A673 (cell line): Measurements from ENCODE around the gene NBEAL1. TPM values are rescaled to one million over a fixed set of nuclear protein-coding genes. Genes with fewer than 3 reads are reported as not detected.
"Not testable (repeated sequence)": the region's sequence is repeated elsewhere in the genome, so short reads cannot be mapped to it uniquely, and the experiment has no call there.

Source experiments
- BruUV-seq: library from RNA; stranded (reverse); fragments of 400-500 nt; replicated peaks from 2 replicates; lab custom pipeline; 2021; lab: Mats Ljungman, UMichigan
- CTCF ChIA-PET: fragments of 300-600 bp; sonication (Branson Sonifier 250); formaldehyde crosslinking; loops from one replicate; lab custom pipeline; 2022; ENCODE audit warnings: antibody characterized with exemption; lab: Charles Lee
- POLR2A ChIA-PET: fragments of 300-600 bp; sonication (Branson Sonifier 250); formaldehyde crosslinking; loops from one replicate; lab custom pipeline; 2022; ENCODE audit warnings: antibody characterized with exemption; ENCODE audit not compliant: low non-redundant PET; lab: Charles Lee
- DNase-seq: peaks from one replicate; pipeline ENCODE4 v3.0.0-alpha.2; 2015; ENCODE audit warnings: low spot score
- H3K27ac ChIP-seq: fragments of 200-600 bp; sonication (generic); 2 replicates; pipeline ENCODE4 v1.5.1; 2016; ENCODE audit warnings: mixed run types, low read depth, mild to moderate bottlenecking, mixed read lengths, antibody characterized with exemption, low read length; ENCODE audit not compliant: poor library complexity, severe bottlenecking
- H3K27me3 ChIP-seq: fragments of 200-600 bp; sonication (generic); replicated peaks from 2 replicates; pipeline ENCODE4 v1.6.1; 2017; ENCODE audit warnings: mixed run types, low read depth, mild to moderate bottlenecking, mixed read lengths, antibody characterized with exemption, low read length; ENCODE audit not compliant: insufficient read depth, poor library complexity
- H3K36me3 ChIP-seq: fragments of 200-600 bp; sonication (generic); 2 replicates; pipeline ENCODE4 v1.6.1; 2016; ENCODE audit warnings: mixed run types, mild to moderate bottlenecking, mixed read lengths, antibody characterized with exemption, low read length; ENCODE audit not compliant: insufficient read depth, poor library complexity, severe bottlenecking
- H3K4me1 ChIP-seq: fragments of 200-600 bp; sonication (generic); 2 replicates; pipeline ENCODE4 v1.6.1; 2017; ENCODE audit warnings: mixed run types, mild to moderate bottlenecking, mixed read lengths, antibody characterized with exemption, low read length; ENCODE audit not compliant: insufficient read depth, poor library complexity, severe bottlenecking
- H3K4me3 ChIP-seq: fragments of 200-600 bp; sonication (generic); 2 replicates; pipeline ENCODE4 v1.5.1; 2016; ENCODE audit warnings: low read depth, mixed run types, mild to moderate bottlenecking, mixed read lengths, low read length; ENCODE audit not compliant: poor library complexity, severe bottlenecking
- H3K9me3 ChIP-seq: fragments of 200-600 bp; sonication (generic); 2 replicates; pipeline ENCODE4 v1.6.1; 2016; ENCODE audit warnings: mixed run types, low read depth, mild to moderate bottlenecking, mixed read lengths, antibody characterized with exemption, low read length; ENCODE audit not compliant: poor library complexity, severe bottlenecking
- EZH2 ChIP-seq: fragments of 200-600 bp; sonication (generic); IDR thresholded peaks from 2 replicates; pipeline ENCODE4 v1.6.1; 2017; ENCODE audit warnings: borderline replicate concordance, low read depth, mild to moderate bottlenecking, mixed read lengths, antibody characterized with exemption, low read length; ENCODE audit not compliant: poor library complexity, severe bottlenecking
- intact Hi-C: fragments of 100-400 bp; cut with micrococcal nuclease; formaldehyde crosslinking; loops from one replicate; pipeline ENCODE4 v1.10.0; 2022; ENCODE audit not compliant: unreplicated experiment
- total RNA-seq: library from RNA; stranded (reverse); gene quantifications from 2 replicates; pipeline ENCODE4 v1.2.3, GENCODE V29; 2021
- TF ChIP-seq, protein P1 (sequence below): fragments of 300-800, 200-600 bp; sonication (generic); conservative IDR thresholded peaks from 2 replicates; pipeline ENCODE4 v1.5.1; 2017; ENCODE audit warnings: low read depth, mild to moderate bottlenecking, antibody characterized with exemption, low read length, moderate library complexity, mixed read lengths

Gene NBEAL1
- total RNA-seq, 1 experiment from 2014 or later: 15.8 TPM

DNA sequence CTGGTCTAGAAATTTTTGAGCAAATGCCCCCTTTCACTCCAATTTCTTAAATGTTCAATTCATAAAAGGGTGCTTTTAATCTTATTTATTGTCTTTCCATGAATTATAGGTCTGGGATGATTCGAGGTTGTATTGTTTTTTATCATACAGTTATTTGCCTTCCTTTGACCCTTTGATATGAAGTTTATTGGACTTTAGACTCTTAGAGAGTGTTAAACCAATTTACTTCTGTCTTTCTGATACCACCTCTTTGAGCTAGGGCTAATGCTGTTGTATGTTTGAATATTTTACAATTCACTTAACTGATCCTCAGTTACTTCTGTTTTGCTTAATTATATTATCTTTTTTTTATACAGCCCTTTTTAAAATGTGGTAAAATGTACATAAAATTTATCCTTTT is 134.5 kb downstream of the NBEAL1 start:
- no TSS peak for BruUV-seq
- H3K9me3 ChIP-seq: no peaks in the 10 kb centered on the region
- H3K36me3 ChIP-seq: no peaks in the 10 kb centered on the region
- no peak for TF ChIP-seq EZH2
- TF ChIP-seq, protein P1, sequence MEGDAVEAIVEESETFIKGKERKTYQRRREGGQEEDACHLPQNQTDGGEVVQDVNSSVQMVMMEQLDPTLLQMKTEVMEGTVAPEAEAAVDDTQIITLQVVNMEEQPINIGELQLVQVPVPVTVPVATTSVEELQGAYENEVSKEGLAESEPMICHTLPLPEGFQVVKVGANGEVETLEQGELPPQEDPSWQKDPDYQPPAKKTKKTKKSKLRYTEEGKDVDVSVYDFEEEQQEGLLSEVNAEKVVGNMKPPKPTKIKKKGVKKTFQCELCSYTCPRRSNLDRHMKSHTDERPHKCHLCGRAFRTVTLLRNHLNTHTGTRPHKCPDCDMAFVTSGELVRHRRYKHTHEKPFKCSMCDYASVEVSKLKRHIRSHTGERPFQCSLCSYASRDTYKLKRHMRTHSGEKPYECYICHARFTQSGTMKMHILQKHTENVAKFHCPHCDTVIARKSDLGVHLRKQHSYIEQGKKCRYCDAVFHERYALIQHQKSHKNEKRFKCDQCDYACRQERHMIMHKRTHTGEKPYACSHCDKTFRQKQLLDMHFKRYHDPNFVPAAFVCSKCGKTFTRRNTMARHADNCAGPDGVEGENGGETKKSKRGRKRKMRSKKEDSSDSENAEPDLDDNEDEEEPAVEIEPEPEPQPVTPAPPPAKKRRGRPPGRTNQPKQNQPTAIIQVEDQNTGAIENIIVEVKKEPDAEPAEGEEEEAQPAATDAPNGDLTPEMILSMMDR: no peak
- H3K4me3 ChIP-seq: no peak overlapping the region
- no peak overlapping the region for H3K27ac ChIP-seq
- POLR2A ChIA-PET: no interaction called here
- no peaks in the 10 kb centered on the region for H3K27me3 ChIP-seq
- DNase-seq: no peak
- CTCF ChIA-PET: no interaction called here
- intact Hi-C loops: no loop called here
- H3K4me1 ChIP-seq: no peaks in the 10 kb centered on the region

DNA sequence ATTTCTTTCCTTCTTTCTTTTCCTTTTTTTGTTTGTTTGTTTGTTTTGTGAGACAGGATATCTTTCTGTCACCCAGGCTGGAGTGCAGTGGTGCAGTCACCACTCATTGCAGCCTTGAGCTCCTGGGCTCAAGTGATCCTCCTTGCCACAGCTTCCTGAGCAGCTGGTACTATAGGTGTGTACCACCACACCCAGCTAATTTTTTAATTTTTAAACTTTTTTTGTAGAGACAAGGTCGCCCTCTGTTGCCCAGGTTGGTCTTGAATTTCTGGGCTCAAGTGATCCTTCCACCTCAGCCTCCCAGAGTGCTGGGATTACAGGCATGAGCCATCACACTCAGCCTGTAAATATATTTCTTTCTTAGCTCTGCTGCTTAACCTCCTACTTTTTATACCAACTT is 140.7 kb downstream of the NBEAL1 start:
- H3K27me3 ChIP-seq: no peaks in the 10 kb centered on the region
- ChIA-PET CTCF (no interaction called here), POLR2A (no interaction called here)
- intact Hi-C loops: no loop called here
- no peak overlapping the region for H3K27ac ChIP-seq
- no peaks in the 10 kb centered on the region for H3K36me3 ChIP-seq
- no peaks in the 10 kb centered on the region for H3K4me1 ChIP-seq
- DNase-seq: no peak
- no peak for TF ChIP-seq EZH2
- TF ChIP-seq, protein P1: 0 out of 2 replicates have a peak, but pooled peaks have one; percentile 22
- no peaks in the 10 kb centered on the region for H3K9me3 ChIP-seq
- BruUV-seq: no TSS peak
- H3K4me3 ChIP-seq: no peak overlapping the region

DNA sequence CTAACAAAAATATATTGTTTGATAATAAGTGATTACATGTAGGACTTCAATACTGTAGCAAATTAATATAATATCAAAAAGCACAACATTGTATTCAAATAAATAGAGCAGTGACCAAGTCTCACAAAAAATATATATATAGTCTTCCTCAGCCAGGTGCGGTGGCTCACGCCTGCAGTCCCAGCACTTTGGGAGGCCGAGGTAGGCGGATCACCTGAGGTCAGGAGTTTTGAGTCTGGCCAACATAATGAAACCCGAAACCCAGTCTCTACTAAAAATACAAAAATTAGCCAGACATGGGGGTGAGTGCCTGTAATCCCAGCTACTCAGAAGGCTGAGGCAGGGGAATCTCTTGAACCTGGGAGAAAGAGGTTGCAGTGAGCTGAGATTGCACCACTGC is 148.0 kb downstream of the NBEAL1 start:
- H3K27ac ChIP-seq, DNase-seq, intact Hi-C loops, H3K4me3 ChIP-seq, H3K27me3 ChIP-seq, H3K36me3 ChIP-seq, H3K9me3 ChIP-seq, BruUV-seq, CTCF ChIA-PET, H3K4me1 ChIP-seq, POLR2A ChIA-PET: not testable (repeated sequence)

DNA sequence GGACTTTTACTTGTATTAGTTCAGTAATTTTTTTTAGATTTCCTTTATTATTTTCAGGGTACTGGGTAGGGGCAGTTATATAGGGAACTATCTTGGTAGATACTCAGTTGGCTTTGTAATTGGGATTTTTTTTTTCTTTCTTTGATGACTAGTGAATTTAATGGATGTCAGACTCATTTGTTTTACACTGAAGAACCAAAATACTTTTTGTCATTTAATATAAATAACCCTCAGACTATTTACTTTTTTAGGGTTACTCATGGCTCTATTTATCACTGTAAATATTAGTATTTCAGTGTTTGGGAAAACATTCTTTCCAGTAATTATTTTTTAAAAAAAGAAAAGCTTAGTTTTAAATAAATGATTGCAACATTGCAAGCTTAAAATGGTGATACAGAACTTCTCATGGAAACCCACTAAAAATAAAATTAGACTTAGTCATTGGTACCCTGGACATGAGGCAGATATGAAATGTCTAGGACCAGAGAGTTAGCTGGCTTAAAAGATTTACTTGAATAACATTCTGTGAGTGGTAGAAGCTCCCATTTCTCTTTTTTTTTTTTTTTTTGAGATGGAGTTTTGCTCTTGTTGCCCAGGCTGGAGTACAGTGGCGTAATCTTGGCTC is 149.7 kb downstream of the NBEAL1 start:
- DNase-seq: no peak
- Histone ChIP-seq H3K9me3 (no peaks in the 10 kb centered on the region), H3K27me3 (no peaks in the 10 kb centered on the region), H3K4me1 (no peaks in the 10 kb centered on the region), H3K27ac (no peak overlapping the region), H3K4me3 (no peak overlapping the region), H3K36me3 (no peaks in the 10 kb centered on the region)
- ChIA-PET POLR2A (no interaction called here), CTCF (no interaction called here)
- no TSS peak for BruUV-seq
- intact Hi-C loops: no loop called here
- TF ChIP-seq, protein P1: no peak
- no peak for TF ChIP-seq EZH2
